ENCODE data around the gene RASGRF1.

DNA sequence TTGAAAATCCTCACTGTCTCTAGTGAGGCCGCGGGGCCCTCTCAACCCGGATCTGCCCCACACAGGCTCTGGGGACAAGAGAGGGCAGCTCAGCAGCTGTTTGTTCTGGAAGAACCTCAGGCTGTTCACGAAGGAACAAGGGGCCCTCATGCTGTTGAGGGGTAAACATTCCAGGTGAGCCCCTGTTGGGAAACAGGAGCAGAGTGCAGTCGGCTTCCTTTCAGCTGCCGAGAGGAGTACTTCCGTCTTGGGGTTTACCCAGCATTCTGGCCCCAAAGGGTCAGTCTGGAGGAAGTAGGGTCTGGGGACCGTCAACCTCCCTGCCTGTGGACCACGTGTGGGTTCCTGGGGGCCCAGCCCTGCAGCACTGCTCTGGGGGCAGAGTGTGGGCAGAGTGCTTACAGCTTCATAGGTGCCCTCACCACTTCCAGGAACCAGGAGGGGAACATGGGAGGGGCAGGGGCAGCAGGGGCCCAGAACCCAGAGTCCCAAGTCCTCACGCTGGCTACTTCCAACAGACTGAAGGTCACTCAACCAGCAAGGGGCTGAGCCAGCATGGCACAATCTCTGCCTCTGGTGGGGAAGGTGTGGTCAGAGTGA is 96.5 kb downstream of the RASGRF1 start:
- TF ChIP-seq, protein P1, sequence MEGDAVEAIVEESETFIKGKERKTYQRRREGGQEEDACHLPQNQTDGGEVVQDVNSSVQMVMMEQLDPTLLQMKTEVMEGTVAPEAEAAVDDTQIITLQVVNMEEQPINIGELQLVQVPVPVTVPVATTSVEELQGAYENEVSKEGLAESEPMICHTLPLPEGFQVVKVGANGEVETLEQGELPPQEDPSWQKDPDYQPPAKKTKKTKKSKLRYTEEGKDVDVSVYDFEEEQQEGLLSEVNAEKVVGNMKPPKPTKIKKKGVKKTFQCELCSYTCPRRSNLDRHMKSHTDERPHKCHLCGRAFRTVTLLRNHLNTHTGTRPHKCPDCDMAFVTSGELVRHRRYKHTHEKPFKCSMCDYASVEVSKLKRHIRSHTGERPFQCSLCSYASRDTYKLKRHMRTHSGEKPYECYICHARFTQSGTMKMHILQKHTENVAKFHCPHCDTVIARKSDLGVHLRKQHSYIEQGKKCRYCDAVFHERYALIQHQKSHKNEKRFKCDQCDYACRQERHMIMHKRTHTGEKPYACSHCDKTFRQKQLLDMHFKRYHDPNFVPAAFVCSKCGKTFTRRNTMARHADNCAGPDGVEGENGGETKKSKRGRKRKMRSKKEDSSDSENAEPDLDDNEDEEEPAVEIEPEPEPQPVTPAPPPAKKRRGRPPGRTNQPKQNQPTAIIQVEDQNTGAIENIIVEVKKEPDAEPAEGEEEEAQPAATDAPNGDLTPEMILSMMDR (IDR thresholded peaks at IDR 0.05): no peak
- TF ChIP-seq POLR2A (IDR thresholded peaks at IDR 0.05) (no peak), EP300 (IDR thresholded peaks at IDR 0.05) (no peak)

Data from ovary (tissue), 3 donors.